HEK293 (cell line): ENCODE results near the gene ABLIM2.

ENCODE experiments used
- CTCF ChIA-PET: fragments of 350-600 bp; formaldehyde crosslinking; extraction: SDS; loops from one replicate; lab custom pipeline; 2021; ENCODE audit warnings: antibody characterized with exemption; lab: Yijun Ruan, JAX
- POLR2A ChIA-PET: fragments of 300-600 bp; formaldehyde crosslinking; extraction: SDS; loops from one replicate; lab custom pipeline; 2020; ENCODE audit warnings: antibody characterized with exemption, inconsistent platforms; lab: Yijun Ruan, JAX
- H3K27ac ChIP-seq: fragments of 200-500 bp; sonication (Bioruptor generic); 2 replicates; pipeline ENCODE4 v1.5.1; 2014; ENCODE audit warnings: low read depth, low read length, control low read depth, inconsistent platforms; ENCODE audit errors: extremely low read depth
- H3K36me3 ChIP-seq, 2 experiments: fragments of 200-500 bp in 1 of 2; sonication (Bioruptor generic) in 1 of 2; 1 replicate in 1 of 2; 2 replicates in 1 of 2; pipeline ENCODE4 v1.5.1; 2014 to 2017; ENCODE audit warnings: inconsistent platforms in 2 of 2, low read length in 2 of 2; ENCODE audit not compliant: control insufficient read depth in 2 of 2, insufficient read depth in 1 of 2
- H3K4me1 ChIP-seq: fragments of 200-500 bp; sonication (Bioruptor generic); 2 replicates; pipeline ENCODE4 v1.5.1; 2014; ENCODE audit warnings: mild to moderate bottlenecking, low read length, inconsistent platforms; ENCODE audit not compliant: control insufficient read depth, insufficient read depth
- H3K4me3 ChIP-seq: 2 replicates; pipeline ENCODE4 v1.5.1; 2011; ENCODE audit warnings: low read depth, mild to moderate bottlenecking, control low read depth, low read length, moderate library complexity
- H3K9me3 ChIP-seq: fragments of 200-500 bp; sonication (Bioruptor generic); 2 replicates; pipeline ENCODE4 v1.5.1; 2014; ENCODE audit warnings: low read depth, low read length, inconsistent platforms; ENCODE audit not compliant: control insufficient read depth, insufficient read depth
- GLIS2 ChIP-seq: fragments of 450-650 bp; formaldehyde crosslinking; IDR thresholded peaks from 2 replicates; pipeline ENCODE4 v1.5.1; 2016; ENCODE audit warnings: missing biosample characterization, missing genetic modification characterization
- HIC1 ChIP-seq: fragments of 450-650 bp; formaldehyde crosslinking; IDR thresholded peaks from 2 replicates; pipeline ENCODE4 v1.5.1; 2016; ENCODE audit warnings: missing biosample characterization, missing genetic modification characterization
- MZF1 ChIP-seq: fragments of 450-650 bp; formaldehyde crosslinking; IDR thresholded peaks from 2 replicates; pipeline ENCODE4 v1.5.1; 2017; ENCODE audit warnings: missing biosample characterization, missing genetic modification characterization, borderline replicate concordance
- PRDM1 ChIP-seq: fragments of 450-650 bp; formaldehyde crosslinking; IDR thresholded peaks from 2 replicates; pipeline ENCODE4; 2016; ENCODE audit warnings: missing biosample characterization, missing genetic modification characterization
- RBAK ChIP-seq: fragments of 450-650 bp; formaldehyde crosslinking; IDR thresholded peaks from 2 replicates; pipeline ENCODE4 v1.5.1; 2016; ENCODE audit warnings: missing biosample characterization, missing genetic modification characterization
- SETDB1 ChIP-seq: IDR thresholded peaks from one replicate; pipeline ENCODE4 v1.6.1; 2017; ENCODE audit warnings: mild to moderate bottlenecking, low read length, moderate library complexity, mixed read lengths; ENCODE audit not compliant: insufficient read length
- TSHZ1 ChIP-seq: fragments of 450-650 bp; formaldehyde crosslinking; IDR thresholded peaks from 2 replicates; pipeline ENCODE4 v1.5.1; 2016; ENCODE audit warnings: missing biosample characterization, missing genetic modification characterization, borderline replicate concordance
- ZEB2 ChIP-seq: fragments of 450-650 bp; formaldehyde crosslinking; IDR thresholded peaks from 2 replicates; pipeline ENCODE4 v1.5.1; 2016; ENCODE audit warnings: missing biosample characterization, missing genetic modification characterization
- ZNF184 ChIP-seq: fragments of 450-650 bp; IDR thresholded peaks from 2 replicates; pipeline ENCODE4 v1.5.1; 2018; ENCODE audit warnings: missing biosample characterization, mild to moderate bottlenecking, missing genetic modification characterization
- ZNF280D ChIP-seq: fragments of 450-650 bp; formaldehyde crosslinking; IDR thresholded peaks from 2 replicates; pipeline ENCODE4 v1.5.1; 2016; ENCODE audit warnings: missing biosample characterization, missing genetic modification characterization
- ZNF324 ChIP-seq: fragments of 450-650 bp; formaldehyde crosslinking; IDR thresholded peaks from 2 replicates; pipeline ENCODE4 v1.5.1; 2016; ENCODE audit warnings: missing biosample characterization, missing genetic modification characterization
- ZNF416 ChIP-seq: fragments of 450-650 bp; formaldehyde crosslinking; IDR thresholded peaks from 2 replicates; pipeline ENCODE4 v1.5.1; 2016; ENCODE audit warnings: missing biosample characterization, missing genetic modification characterization
- ZNF473 ChIP-seq: fragments of 450-650 bp; formaldehyde crosslinking; IDR thresholded peaks from 2 replicates; pipeline ENCODE4 v1.5.1; 2017; ENCODE audit warnings: missing biosample characterization, missing genetic modification characterization
- ZNF529 ChIP-seq: fragments of 450-650 bp; formaldehyde crosslinking; IDR thresholded peaks from 2 replicates; pipeline ENCODE4 v1.5.1; 2017; ENCODE audit warnings: missing genetic modification characterization, missing biosample characterization; ENCODE audit not compliant: insufficient replicate concordance
- ZNF560 ChIP-seq: fragments of 450-650 bp; formaldehyde crosslinking; IDR thresholded peaks from 2 replicates; pipeline ENCODE4 v1.5.1; 2017; ENCODE audit warnings: missing biosample characterization, missing genetic modification characterization, borderline replicate concordance
- ZNF692 ChIP-seq: fragments of 450-650 bp; formaldehyde crosslinking; IDR thresholded peaks from 2 replicates; pipeline ENCODE4 v1.5.1; 2016; ENCODE audit warnings: missing biosample characterization, missing genetic modification characterization
- ZNF701 ChIP-seq: fragments of 450-650 bp; formaldehyde crosslinking; IDR thresholded peaks from 2 replicates; pipeline ENCODE4 v1.5.1; 2016; ENCODE audit warnings: missing biosample characterization, missing genetic modification characterization

ABLIM2 gene

GRCh38 chr4:8129136-8129535, 29.5 kb downstream of the ABLIM2 start:
- no peak for TF ChIP-seq TSHZ1 (tag by site-specific recombination)
- TF ChIP-seq ZNF416 (tag by site-specific recombination), result no peak
- no peak for TF ChIP-seq ZNF692 (tag by site-specific recombination)
- no peak for TF ChIP-seq ZNF560 (tag by site-specific recombination)
- no peak for TF ChIP-seq ZNF324 (tag by site-specific recombination)
- no peak for TF ChIP-seq MZF1
- TF ChIP-seq ZNF473, result no peak
- TF ChIP-seq PRDM1 (tag by site-specific recombination), result no peak
- no peak for TF ChIP-seq RBAK
- TF ChIP-seq ZNF184 (tag by site-specific recombination), result no peak
- no peak for TF ChIP-seq ZEB2 (tag by site-specific recombination)
- TF ChIP-seq ZNF280D (tag by site-specific recombination), result no peak
- no peak for TF ChIP-seq SETDB1
- TF ChIP-seq ZNF701 (tag by site-specific recombination), result no peak
- no peak for TF ChIP-seq GLIS2 (tag by site-specific recombination)
- TF ChIP-seq HIC1, result no peak
- no peak for TF ChIP-seq ZNF529
- CTCF ChIA-PET, result interaction anchor here (0.7 kb wide), 1 partner anchor 194 kb away, joined by 3 read pairs; no protein-coding TSS in a partner anchor
- no peak overlapping the region for H3K27ac ChIP-seq
- H3K4me3 ChIP-seq, result no peak overlapping the region
- no peaks in the 10 kb centered on the region for H3K36me3 ChIP-seq
- no peaks in the 10 kb centered on the region for H3K4me1 ChIP-seq
- no peaks in the 10 kb centered on the region for H3K9me3 ChIP-seq
- POLR2A ChIA-PET, result no interaction called here
